ENCODE data around the gene CDYL.
A peak's percentile ranks its signal among the peaks of the same experiment; 100 is the strongest.
"Not testable (repeated sequence)": the region's sequence is repeated elsewhere in the genome, so short reads cannot be mapped to it uniquely, and the experiment has no call there.

CDYL gene

DNA sequence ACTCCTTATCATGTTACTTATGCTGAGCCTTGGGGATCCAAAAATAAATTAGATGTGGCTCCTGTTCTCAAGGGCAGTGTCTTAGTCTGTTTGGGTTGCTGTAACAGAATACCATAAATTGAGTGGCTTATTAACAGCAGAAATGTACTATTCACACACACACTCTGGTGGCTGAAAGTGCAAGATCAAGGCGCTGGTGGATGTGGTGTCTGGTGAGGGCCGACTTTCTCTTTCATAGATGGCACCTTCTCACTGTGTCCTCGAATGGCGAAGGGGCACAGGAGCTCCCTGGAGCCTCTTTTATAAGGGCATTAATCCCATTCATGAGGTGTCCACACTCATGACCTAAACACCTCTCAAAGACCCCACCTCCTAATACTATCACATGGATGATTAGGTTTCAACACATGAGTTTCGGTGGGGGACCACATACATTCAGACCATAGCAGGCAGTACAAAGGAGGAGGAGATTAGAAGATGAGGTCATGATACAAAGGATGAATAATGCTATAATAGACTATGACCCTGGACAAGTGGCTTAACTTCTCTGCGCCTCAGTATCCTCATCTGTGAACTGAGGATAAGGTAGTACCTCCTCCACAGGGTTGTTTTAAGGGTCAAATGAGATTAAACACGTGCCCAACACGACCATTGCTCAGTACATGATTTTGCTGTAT, 193.5 kb downstream of the CDYL start:
- DNase-seq, result no peak

DNA sequence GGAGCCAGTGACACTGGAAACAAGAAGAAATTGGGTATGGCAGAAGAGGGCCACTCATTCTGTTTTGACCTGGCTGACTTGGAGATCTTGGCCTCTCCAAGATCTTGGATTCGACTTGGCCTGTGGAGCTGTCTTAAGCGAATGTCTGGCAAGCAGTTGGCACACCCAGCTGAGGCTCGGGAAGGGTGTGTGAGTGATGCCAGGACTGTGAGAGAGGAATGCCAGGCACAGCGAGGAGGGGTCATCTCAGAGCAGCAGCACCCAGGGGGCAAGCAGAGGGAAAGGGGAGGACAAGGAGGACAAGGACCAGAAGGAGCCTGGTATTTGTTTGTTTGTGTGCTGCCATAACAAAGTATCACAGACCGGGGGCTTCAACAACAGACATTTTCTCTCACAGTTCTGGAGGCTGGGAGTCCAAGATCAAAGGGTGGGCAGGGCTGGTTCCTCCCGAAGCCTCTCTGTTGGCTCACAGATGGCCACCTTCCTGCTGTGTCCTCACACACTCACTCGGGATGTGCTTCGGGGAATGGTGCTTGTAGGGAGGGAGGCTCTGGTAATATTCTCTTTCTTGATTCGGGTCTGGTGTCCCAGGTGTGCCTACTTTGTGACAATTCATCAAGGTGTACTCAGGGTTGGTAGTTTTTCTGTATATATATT, 194.7 kb downstream of the CDYL start:
- DNase-seq, result no peak

DNA sequence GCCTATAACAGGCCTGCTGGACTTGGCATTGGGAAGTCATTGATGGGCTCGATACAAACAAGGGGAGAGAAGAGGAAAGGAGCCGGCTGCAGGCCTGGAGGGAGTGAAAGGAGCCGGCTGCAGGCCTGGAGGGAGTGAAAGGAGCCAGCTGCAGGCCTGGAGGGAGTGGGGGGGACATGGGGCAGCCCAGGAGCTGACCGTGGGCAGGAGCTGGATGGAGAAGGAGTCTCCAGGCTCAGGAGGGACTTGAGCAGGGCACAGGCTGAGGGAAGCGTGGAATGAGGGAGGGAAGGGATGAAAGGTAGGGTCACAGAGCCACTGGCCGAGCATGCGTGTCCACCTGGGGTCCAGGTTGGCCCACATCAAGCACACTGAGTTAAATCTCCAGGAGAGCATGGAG, 195.6 kb downstream of the CDYL start:
- no peak for DNase-seq

DNA sequence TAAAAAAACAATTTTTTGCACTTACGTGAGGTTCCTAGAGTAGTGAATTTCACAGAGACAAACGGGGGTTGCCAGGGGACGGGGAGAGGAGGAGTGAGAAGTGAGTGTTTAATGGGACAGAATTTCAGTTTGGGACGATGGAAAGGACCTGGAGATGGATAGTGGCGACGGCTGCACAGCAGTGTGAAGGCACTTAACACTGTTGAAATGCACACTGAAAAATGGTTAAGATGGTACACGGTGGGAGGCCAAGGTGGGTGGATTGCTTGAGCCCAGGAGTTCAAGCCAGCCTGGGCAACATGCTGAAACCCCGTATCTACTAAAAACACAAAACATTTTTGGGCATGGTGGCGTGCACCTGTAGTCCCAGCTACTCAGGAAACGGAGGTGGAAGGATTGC, 196.2 kb downstream of the CDYL start:
- DNase-seq, result no peak

DNA sequence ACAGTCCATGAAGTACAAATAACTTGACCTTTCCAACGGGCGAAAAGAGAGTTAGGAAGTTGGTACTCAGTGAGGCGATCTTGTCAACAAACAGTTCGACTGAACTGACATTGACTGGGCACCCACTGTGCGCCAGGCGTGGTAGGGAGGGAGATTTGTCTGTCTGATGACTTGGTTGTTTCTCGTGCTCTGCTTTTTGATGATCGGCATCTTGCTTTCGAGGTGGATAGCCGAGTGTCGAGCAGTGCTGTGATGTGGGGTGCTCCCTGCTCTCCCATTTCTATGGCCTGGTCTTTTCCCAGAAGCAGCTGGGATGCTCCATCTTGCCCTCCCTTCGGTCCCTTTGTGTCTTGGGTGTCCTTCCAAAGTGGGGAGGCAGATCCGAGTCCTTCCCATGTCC, 197.2 kb downstream of the CDYL start:
- DNase-seq, result no peak

DNA sequence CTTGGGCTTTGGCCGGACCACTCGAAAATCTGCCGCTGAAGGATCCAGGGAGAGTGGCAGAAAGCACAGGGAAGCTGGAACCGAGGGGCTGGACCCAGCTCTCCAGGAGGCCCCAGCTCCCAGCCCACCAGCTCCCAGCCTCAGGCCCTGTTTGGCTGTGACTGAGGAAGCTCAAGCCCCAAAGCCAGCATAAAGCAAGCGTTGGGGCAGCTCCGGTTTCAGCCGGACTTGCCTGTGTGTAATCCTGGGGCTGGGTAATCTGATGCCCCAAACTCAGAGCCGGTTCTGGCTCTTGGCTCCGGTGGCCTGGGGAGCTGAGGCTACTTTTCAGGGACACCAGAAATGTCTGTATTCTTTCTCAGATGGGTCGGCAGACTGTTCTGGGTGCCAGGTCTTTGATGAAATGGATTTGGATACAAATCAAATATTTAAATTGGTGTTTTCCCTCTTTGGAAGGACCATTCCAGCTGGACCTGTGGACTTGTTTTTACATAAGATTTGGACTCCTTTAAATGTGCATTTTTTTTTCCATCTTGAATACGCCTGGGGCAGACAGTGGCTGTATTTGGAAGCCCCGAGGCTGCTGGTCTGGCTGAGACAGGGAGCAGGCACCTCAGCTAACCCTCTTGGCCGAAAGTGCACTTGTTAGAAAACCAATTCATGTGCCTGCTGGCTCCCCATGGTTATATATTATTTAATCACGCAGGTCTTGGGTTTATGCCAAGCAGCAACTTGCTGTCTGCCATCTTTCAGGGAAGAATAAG, 198.0 kb downstream of the CDYL start:
- DNase-seq, result no peak

DNA sequence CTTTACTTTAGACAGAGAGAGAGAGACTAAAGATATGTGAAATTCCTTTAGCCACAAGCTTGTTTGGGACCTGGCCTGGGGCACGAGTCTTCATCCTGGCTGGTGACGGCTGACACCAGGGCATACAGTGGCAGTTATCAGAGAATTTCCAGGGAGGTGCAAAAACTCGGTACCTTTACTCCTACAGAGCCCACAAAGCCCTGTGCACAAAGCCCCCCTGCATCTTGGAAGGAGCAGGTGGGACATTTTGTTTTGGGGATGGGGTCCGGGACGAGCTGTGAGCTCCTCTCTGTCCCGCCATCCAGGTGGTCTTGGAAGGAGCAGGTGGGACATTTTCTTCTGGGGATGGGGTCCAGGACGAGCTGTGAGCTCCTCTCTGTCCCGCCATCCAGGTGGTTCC, 198.8 kb downstream of the CDYL start:
- no peak for DNase-seq

DNA sequence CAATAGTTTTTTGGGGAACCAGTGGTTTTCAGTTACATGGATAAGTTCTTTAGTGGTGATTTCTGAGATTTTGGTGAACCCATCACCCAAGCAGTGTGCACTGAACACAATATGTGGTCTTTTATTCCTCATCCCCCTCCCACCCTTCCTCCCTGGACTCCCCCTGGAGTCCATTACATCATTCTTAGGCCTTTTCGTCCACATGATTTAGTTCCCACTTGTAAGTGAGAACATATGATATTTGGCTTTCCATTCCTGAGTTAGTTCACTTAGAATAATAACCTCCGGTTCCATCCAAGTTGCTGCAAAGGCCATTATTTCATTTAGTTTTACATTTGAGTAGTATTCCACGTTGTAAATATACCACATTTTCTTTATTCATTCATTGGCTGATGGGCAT, 199.3 kb downstream of the CDYL start:
- DNase-seq, result no peak

DNA sequence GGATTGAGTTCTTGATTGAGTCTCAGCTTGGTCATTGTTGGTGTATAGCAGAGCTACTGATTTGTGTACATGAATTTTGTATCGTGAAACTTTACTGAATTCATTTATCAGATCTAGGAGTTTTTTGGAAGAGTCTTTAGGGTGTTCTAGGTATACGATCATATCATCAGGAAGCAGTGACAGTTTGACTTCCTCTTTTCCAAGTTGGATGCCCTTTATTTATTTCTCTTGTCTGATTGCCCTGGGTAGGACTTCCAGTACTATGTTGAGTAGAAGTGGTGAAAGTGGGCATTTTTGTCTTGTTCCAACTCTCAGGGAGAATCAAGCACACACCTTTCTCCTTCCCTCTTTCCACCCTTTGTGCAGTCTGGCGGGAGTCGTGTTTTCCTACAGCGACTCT, 201.3 kb downstream of the CDYL start:
- no peak for DNase-seq

DNA sequence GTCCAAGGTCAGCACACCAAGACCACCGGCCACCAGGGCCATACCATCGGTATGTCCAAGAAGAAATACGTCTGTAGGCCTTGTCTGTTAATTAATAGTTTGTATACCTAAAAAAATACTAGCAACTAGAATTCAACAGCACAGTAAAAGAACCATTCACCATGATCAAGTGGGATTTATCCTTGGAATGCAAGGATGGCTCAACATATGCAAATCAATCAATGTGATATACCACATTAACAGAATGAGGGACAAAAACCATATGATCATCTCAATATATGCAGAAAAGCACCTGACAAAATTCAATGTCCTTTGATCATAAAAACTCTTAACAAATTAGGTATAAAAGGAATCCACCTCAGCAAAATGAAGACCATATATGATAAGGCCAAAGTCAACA, 203.2 kb downstream of the CDYL start:
- no peak for DNase-seq

DNA sequence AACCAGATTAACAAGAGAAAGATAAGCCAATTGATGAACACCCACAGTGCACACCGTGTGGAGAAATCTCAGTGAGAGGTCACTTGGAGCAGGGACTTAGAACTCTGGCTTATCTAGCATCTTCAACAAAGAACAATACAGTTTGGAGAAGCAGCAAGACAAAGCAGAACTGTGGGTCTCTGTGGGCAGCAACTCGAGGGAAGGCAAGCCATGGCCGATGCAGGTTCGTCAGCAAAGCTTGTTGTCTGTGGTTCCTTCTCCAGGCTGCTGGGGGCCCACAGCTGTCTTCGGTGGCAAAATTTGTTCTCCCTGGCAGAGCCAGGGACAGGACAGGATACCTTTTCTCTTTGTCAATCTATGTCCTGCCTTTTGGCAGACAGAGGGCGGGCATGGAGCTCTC, 205.6 kb downstream of the CDYL start:
- no peak for DNase-seq

DNA sequence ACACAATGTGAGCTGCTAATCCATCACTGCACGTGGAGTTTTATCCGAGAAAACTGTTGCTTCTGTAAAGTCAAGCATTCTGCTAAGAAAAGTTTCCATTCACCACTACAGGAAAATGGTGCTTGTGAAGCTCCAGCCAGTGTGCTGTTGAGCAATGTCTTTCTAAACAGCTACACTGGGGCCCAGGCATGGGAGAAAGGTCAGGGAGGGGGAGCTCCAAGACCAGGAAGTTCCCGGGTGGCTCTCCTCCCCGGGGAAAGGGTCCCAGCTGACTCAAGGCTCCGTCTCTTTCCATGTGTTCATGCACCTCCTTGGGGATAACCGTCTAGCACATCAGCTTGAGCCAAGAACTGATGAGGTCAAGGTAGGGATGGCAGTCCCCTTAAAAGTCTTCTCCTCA, 207.1 kb downstream of the CDYL start:
- DNase-seq, result no peak

DNA sequence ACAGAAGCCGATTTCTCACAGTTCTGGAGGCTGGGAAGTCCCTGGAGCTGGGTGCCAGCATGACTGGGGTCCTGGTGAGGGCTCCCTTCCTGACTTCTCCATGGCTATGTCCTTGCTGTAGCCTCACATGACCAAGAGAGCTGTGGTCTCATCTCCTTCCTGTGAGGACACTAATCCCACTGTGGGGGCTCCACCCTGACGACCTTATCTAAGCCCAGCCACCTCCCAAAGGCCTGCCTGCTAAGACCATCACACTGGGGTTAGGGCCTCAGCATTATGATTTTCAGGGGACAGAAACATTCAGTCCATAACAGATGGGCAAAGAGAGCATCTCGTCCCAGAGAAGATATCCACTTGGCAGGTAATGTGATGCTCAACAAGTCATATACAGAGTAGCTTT, 210.8 kb downstream of the CDYL start:
- no peak for DNase-seq

DNA sequence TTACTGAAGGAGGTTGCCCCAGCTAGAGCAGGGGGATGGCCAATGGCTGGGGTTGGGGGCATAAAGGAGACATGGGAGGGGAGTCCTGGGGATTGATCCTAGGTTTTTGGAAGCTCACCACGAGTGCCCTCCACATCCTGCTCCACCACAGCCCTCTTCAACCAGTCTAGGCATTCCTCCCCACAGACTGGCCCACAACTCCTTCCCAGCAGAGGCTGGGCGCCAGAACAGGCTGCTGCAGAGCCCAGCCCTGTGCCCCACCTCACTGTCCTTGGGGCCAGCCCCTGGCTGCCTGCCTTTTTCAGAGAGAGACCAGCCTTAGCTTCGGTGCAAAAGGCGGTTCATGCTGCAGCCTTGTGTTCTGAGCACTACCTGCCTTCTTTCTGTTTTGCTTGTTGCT, 211.2 kb downstream of the CDYL start:
- DNase-seq, result no peak

DNA sequence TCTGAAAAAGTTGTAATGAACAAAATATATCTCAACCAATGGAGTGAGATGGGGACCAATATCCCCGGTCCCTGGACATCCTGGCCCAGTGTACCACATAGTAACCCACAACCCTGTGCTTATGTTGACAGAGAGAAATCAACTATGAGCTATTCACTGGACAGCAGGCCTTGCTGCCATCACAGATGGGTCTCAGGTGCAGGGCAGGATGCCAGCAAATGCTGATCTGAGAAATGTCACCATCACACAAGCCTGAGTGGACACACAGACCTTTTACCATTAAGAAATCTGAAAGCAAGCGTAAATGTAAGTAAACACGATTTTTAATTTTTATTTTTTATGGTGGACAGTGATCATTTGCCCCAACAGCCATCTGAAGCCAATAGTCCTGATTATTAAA, 218.5 kb downstream of the CDYL start:
- DNase-seq, result no peak

DNA sequence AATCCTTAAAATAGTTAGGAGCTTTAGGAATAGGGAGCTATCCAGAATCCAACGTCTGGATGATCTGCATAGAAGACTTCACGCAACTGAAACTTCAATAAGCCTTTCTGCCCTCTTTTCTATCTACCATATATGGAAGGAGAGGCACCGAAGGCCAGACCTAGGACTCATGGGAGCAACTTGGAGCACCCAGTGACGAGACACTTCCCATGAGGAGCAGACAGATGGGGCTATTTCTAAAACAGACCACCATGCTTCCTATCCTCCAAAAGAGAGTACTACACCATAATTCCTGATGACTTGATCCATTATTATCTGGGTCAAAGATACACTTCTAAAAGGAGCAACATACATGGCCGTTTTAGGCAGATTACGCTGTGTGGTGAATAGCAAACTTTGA, 221.7 kb downstream of the CDYL start:
- no peak for DNase-seq

DNA sequence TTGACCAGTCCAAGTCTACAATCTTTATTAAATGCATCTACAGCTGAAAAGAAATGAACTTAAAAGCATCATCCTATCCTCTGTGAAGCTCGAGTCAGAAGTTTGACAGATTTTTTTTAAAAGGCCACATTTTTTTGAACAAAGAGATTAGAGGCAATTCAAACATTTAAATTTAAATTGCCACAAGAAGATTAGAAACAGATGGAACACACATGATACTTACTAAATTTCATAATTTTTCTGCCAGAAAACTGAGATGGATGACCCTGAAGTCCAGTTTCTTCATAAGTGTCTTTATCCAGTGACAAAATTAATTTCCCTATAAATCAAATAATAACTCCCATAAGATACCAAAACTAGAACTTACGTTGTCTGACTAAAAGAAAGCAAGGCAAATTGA, 223.4 kb downstream of the CDYL start:
- DNase-seq, result no peak

DNA sequence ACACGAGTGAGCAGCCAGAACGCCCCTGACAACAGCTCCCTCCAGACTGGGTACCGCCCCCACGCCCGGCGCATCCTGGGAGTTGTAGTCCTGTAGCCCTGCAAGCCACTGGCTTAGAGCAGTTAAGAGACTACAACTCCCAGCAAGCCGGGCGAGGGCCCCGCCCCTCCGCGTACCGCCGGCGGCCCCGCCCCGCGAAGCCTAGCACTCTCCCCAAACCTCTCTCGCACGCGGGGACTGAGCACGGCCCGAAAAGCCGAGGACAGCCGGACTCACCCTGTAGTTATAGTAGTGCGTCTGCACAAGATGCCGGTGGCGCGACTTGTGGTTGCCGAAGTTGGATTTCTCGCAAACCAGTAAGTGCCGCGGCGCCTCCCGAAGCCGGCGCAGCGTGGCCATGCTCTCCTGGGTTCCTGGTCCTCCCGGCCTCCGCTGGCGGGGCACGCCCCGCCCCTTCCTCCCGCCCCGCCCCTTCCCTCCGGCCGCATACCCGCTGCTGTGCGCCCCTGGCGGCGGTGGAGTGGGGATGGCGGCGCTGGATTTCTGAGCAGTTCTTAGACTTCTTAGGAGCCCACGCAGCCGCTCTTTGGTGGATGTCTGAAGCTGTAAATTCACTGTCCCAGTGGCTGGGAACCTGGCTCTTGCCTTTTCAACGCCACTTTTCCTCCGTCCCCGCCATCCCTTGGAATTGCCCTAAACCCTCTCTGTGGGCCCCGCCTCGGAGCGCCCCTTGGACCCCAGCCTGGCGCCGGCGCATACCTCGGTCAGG, 227.6 kb downstream of the CDYL start, which contains the start of gene RPP40:
Gene RPP40, minus strand, starts transcription at position 434 of the 769 bp plus-strand sequence. Its CDS starts 35 bp downstream, at position 399.
- peak; percentile 100 for DNase-seq

DNA sequence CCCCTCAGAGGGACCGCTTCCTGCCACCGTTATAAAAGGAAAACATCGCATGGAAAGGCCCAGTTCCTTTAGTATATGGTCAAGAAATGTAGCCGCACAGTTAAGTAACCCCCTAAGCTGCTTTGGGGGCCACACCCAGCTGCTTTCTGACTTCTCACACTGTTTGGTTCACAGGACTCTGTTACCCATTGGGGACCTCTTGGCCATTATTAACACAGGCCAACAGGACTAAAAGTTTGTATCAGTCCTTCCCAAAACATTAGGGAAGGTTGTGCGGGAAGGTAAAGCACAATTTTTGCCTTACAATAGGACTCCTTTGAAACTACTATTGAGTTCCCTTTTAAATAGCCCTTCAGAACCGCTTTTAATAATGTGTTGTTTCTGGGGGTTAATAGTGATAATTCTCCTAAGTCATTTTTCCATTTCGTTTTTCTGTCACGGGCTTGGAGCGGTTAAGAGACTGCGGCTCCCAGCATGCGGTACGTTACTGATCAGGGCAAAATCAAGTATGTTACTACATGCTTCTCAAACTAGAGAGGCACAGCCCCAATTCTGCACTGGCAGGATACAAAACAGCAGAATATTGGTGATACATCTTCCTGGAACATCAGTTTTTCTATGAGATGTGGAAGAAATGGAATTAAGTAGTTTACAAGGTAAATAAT, 228.3 kb downstream of the CDYL start:
- DNase-seq, result no peak

DNA sequence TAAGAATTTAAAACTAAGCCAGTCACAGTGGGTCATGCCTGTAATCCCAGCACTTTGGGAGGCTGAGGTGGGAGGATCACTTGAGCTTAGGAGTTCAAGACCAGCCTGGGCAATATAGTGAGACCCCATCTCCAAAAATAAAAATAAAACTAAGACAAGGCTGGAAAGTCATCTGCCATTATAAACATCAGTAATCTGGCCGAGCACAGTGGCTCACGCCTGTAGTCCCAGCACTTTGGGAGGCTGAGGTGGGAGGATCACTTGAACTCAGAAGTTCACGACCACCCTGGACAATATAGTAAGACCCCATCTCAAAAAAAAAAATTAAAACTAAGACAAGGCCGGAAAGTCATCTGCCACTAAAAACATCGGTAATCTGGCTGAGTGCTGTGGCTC, 228.8 kb downstream of the CDYL start:
- DNase-seq, result not testable (repeated sequence)
